Ovary (tissue), 3 donors: ENCODE measurements around the gene ZNF616.

Experiments
- CTCF ChIP-seq, 3 donors: fragments of 450-650 bp in 2 of 3; fragments of 200-600 bp in 1 of 3; IDR thresholded peaks; one replicate each; pipeline versions ENCODE4 v1.5.1 to v1.8.0; 2016 to 2022; ENCODE audit warnings: antibody characterized with exemption in 3 of 3, mild to moderate bottlenecking in 1 of 3
- EP300 ChIP-seq: sonication (generic); formaldehyde crosslinking; IDR thresholded peaks from one replicate; pipeline ENCODE4 v1.6.1; 2017; ENCODE audit warnings: antibody characterized with exemption
- POLR2A ChIP-seq: fragments of 450-650 bp; IDR thresholded peaks from one replicate; pipeline ENCODE4 v1.6.1; 2017; ENCODE audit warnings: antibody characterized with exemption, mild to moderate bottlenecking, moderate library complexity
- donor health status: DM: no; HTN: no; CAD: no.

- TF ChIP-seq CTCF (IDR thresholded peaks at IDR 0.05) (no peak), POLR2A (no peak), EP300 (no peak)
Observed at GRCh38 chr19:52069653-52070052, 70.1 kb downstream of the ZNF616 start.
